Measurements from ENCODE around the gene KCNT1. TPM values are rescaled to one million over a fixed set of nuclear protein-coding genes. Genes with fewer than 3 reads are reported as not detected.

Gene KCNT1
- total and polyA plus RNA-seq, 5 experiments from 2014 or later: not detected

DNA sequence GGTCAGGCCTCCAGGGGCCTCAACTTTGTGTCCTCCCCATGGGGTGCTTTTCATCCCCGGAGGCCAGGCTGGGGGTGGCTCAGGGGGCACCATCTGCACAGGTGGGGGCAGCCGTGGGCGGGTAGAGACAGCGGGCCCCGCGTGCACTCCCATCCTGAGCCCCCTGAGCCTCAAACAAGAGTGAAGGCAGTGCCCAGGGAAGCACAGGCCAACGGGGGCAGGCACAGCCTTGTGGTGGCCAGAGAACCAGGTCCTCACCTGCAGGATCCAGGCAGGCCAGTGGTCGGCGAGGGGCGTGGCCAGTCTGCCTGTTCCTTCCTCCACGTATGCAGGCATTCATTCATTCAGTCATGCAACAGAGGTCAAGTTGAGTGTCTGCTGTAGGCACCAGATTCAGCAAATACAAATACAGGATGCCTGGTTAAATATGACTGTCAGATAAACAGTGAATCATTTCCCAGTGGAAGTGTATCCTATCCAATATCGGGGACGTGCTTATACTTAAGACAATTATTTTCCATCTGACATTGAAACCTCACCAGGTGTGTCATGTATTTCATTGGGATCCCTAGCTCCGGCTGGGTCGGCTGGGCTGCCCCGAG lies 22.3 kb downstream of the KCNT1 start:
- no peak for ATAC-seq
- Mint-ChIP-seq H3K27me3 (peaks cover 2 to 28% (median 8%) of the 10 kb centered on the region in 5 donors), H3K36me3 (no peaks in the 10 kb centered on the region), H3K4me3 (no peak overlapping the region), H3K4me1 (no peaks in the 10 kb centered on the region), H3K27ac (no peak overlapping the region), H3K9me3 (peaks cover 0 to 4% (median 0%) of the 10 kb centered on the region in 9 donors)
- DNase-seq: no peak
- POLR2A ChIA-PET: no interaction called here

GRCh38 chr9:135726138-135726853 lies 24.3 kb downstream of the KCNT1 start:
- Mint-ChIP-seq H3K36me3 (peaks cover 0 to 4% (median 2%) of the 10 kb centered on the region in 3 donors), H3K4me3 (no peak overlapping the region), H3K27me3 (peaks cover 5 to 28% (median 13%) of the 10 kb centered on the region in 5 donors), H3K27ac (no peak overlapping the region), H3K9me3 (peaks cover 0 to 12% (median 7%) of the 10 kb centered on the region in 9 donors), H3K4me1 (no peaks in the 10 kb centered on the region)
- ATAC-seq (no peak), DNase-seq (no peak)
- POLR2A ChIA-PET: no interaction called here

- ATAC-seq (no peak), DNase-seq (no peak)
- H3K4me3 Mint-ChIP-seq: no peak overlapping the region
- H3K4me1 Mint-ChIP-seq: no peaks in the 10 kb centered on the region
- H3K36me3 Mint-ChIP-seq: peaks cover 0 to 9% (median 2%) of the 10 kb centered on the region in 3 donors
- peaks cover 0 to 21% (median 11%) of the 10 kb centered on the region in 9 donors for H3K9me3 Mint-ChIP-seq
- peaks cover 5 to 28% (median 13%) of the 10 kb centered on the region in 5 donors for H3K27me3 Mint-ChIP-seq
- POLR2A ChIA-PET: no interaction called here
- H3K27ac Mint-ChIP-seq: no peak overlapping the region
These were observed 25.4 kb downstream of the KCNT1 start for GRCh38 chr9:135727257-135727875.

GRCh38 chr9:135728436-135729110 lies 26.6 kb downstream of the KCNT1 start:
- ATAC-seq: no peak
- H3K36me3 Mint-ChIP-seq: peaks cover 0 to 13% (median 2%) of the 10 kb centered on the region in 3 donors
- peaks cover 5 to 28% (median 21%) of the 10 kb centered on the region in 5 donors for H3K27me3 Mint-ChIP-seq
- peaks cover 0 to 27% (median 16%) of the 10 kb centered on the region in 9 donors for H3K9me3 Mint-ChIP-seq
- H3K4me3 Mint-ChIP-seq: no peak overlapping the region
- POLR2A ChIA-PET: no interaction called here
- no peak for DNase-seq
- no peaks in the 10 kb centered on the region for H3K4me1 Mint-ChIP-seq
- no peak overlapping the region for H3K27ac Mint-ChIP-seq

- Mint-ChIP-seq H3K4me3 (no peak overlapping the region), H3K36me3 (peaks cover 0 to 13% (median 2%) of the 10 kb centered on the region in 3 donors), H3K27me3 (peaks cover 8 to 28% (median 25%) of the 10 kb centered on the region in 5 donors), H3K27ac (no peak overlapping the region), H3K9me3 (peaks cover 0 to 27% (median 16%) of the 10 kb centered on the region in 9 donors), H3K4me1 (no peaks in the 10 kb centered on the region)
- POLR2A ChIA-PET: no interaction called here
- ATAC-seq: no peak
- no peak for DNase-seq
These were observed 27.5 kb downstream of the KCNT1 start for GRCh38 chr9:135729480-135729879.

DNA sequence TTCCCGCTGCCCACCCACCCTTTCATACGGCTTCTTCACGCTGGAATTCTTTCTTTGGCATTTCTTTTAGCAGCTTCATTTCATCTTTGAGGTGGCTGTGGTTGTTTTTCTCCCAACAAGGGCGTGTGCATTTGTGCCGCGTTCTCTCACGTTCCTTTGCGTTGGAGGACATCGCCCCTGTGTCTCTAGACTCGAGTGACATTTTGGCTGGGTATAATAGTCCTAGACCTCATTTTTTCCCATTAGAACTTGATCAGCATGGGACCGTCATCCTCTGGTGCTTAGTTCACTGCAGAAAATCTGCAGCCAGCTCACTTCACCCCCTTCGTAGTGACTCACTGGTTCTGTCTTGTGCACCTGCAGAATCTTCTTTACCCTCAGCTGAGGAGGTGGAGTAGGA lies 29.5 kb downstream of the KCNT1 start:
- H3K27ac Mint-ChIP-seq: no peak overlapping the region
- no peaks in the 10 kb centered on the region for H3K4me1 Mint-ChIP-seq
- peaks cover 5 to 28% (median 18%) of the 10 kb centered on the region in 5 donors for H3K27me3 Mint-ChIP-seq
- peaks cover 0 to 13% (median 2%) of the 10 kb centered on the region in 3 donors for H3K36me3 Mint-ChIP-seq
- no peak overlapping the region for H3K4me3 Mint-ChIP-seq
- ATAC-seq: no peak
- no peak for DNase-seq
- POLR2A ChIA-PET: no interaction called here
- H3K9me3 Mint-ChIP-seq: peaks cover 0 to 27% (median 16%) of the 10 kb centered on the region in 9 donors

GRCh38 chr9:135732569-135733257 lies 30.7 kb downstream of the KCNT1 start:
- Mint-ChIP-seq H3K9me3 (peaks cover 0 to 27% (median 16%) of the 10 kb centered on the region in 9 donors), H3K27me3 (peaks cover 9 to 30% (median 14%) of the 10 kb centered on the region in 5 donors), H3K4me3 (no peak overlapping the region), H3K27ac (peak overlapping the region in 1 of 10 donors; percentile 48), H3K4me1 (peaks cover 0 to 2% (median 0%) of the 10 kb centered on the region in 4 donors), H3K36me3 (peaks cover 0 to 13% (median 2%) of the 10 kb centered on the region in 3 donors)
- DNase-seq: no peak
- ATAC-seq: no peak
- POLR2A ChIA-PET: no interaction called here

GRCh38 chr9:135734616-135735144 lies 32.7 kb downstream of the KCNT1 start:
- Mint-ChIP-seq H3K27me3 (peaks cover 8 to 27% (median 21%) of the 10 kb centered on the region in 5 donors), H3K4me1 (peaks cover 0 to 4% (median under 1%) of the 10 kb centered on the region in 4 donors), H3K36me3 (peaks cover 0 to 13% (median 2%) of the 10 kb centered on the region in 3 donors), H3K4me3 (peak overlapping the region in 1 of 10 donors; percentile 34), H3K27ac (no peak overlapping the region), H3K9me3 (peaks cover 0 to 27% (median 14%) of the 10 kb centered on the region in 9 donors)
- POLR2A ChIA-PET: no interaction called here
- ATAC-seq (no peak), DNase-seq (no peak)

- Mint-ChIP-seq H3K4me1 (peaks cover 0 to 4% (median under 1%) of the 10 kb centered on the region in 4 donors), H3K36me3 (peaks cover 0 to 9% (median 0%) of the 10 kb centered on the region in 3 donors), H3K27me3 (peaks cover 6 to 28% (median 27%) of the 10 kb centered on the region in 5 donors), H3K27ac (no peak overlapping the region), H3K9me3 (peaks cover 0 to 15% (median 6%) of the 10 kb centered on the region in 9 donors), H3K4me3 (no peak overlapping the region)
- DNase-seq (no peak), ATAC-seq (no peak)
- POLR2A ChIA-PET: no interaction called here
These were observed 34.4 kb downstream of the KCNT1 start for GRCh38 chr9:135736272-135736978.

DNA sequence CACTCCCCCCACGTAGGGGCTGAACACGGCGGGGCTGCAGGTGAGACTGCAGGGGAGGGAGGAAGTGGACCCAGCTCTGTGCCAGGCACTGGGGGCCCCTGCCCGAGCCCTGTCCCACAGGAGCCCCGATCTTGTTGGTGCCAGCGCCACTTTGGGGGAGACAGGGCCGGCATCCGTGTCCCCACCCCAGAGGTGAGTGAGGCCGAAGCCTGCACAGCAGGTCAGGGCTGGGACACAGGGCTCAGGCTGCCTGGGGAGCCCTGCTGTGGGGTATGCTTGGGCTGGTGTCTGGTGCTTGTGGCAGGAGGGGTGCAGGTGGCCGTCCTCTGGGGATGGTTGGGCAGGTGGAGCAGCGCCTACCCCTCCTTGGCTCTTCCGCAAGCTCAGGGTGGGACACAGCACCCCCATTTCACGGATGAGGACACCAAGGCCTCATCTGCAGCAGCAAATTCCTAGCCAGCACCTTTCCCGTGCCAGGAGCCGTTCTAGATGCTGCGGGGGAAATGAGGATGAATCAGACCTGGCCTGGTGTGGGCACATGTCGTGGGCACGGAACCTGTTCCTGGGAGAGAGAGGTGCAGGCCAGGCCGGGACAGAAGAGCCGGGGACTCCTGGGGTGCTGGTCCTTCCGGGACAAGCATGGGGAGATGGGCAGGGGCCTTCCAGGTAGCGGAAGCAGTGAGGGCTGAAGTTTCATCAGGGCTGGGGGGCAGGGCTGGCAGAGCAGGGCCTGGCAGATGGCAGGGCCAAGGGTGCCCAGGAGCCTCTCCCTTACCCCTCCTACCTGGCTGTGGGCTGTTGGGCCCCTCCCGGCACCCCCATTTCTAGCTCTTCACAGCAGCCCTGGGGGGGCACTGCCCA lies 35.2 kb downstream of the KCNT1 start:
- ATAC-seq: no peak

More for the DNA sequence above, 35.2 kb downstream of the KCNT1 start:
- POLR2A ChIA-PET: no interaction called here
- Mint-ChIP-seq H3K36me3 (peaks cover 0 to 6% (median 0%) of the 10 kb centered on the region in 3 donors), H3K4me3 (no peak overlapping the region), H3K27me3 (peaks cover 6 to 29% (median 27%) of the 10 kb centered on the region in 5 donors), H3K9me3 (peaks cover 0 to 7% (median 4%) of the 10 kb centered on the region in 9 donors), H3K4me1 (peaks cover 0 to 4% (median under 1%) of the 10 kb centered on the region in 4 donors), H3K27ac (no peak overlapping the region)
- no peak for DNase-seq

Measured in naive thymus-derived CD8-positive, alpha-beta T cell (primary cell).